ENCODE data around the gene ZBTB22.
"Not testable (repeated sequence)": the region's sequence is repeated elsewhere in the genome, so short reads cannot be mapped to it uniquely, and the experiment has no call there.

Gene ZBTB22

GRCh38 chr6:33279971-33280511 lies 37.5 kb downstream of the ZBTB22 start:
- DNase-seq (ENCODE audit: low read depth in 3 of 3, low spot score in 1 of 3), result no peak

GRCh38 chr6:33279257-33279695 lies 38.3 kb downstream of the ZBTB22 start:
- no peak for DNase-seq (ENCODE audit: low read depth in 3 of 3, low spot score in 1 of 3)

- no peak for DNase-seq (ENCODE audit: low read depth in 3 of 3, low spot score in 1 of 3)
Observed at GRCh38 chr6:33278810-33279209, 38.7 kb downstream of the ZBTB22 start.

GRCh38 chr6:33278392-33278741 lies 39.2 kb downstream of the ZBTB22 start:
- no peak for DNase-seq (ENCODE audit: low read depth in 3 of 3, low spot score in 1 of 3)

GRCh38 chr6:33277663-33278391 lies 39.7 kb downstream of the ZBTB22 start:
- DNase-seq (ENCODE audit: low read depth in 3 of 3, low spot score in 1 of 3), result no peak

GRCh38 chr6:33276864-33277662 lies 40.5 kb downstream of the ZBTB22 start, which contains the start of gene B3GALT4:
Gene B3GALT4, plus strand, starts transcription at chr6:33277123. Its CDS starts 297 bp downstream, at chr6:33277420.
- DNase-seq (ENCODE audit: low read depth in 3 of 3, low spot score in 1 of 3), result peak in 2 of 3 donors; percentile 21 to 64

- no peak for DNase-seq (ENCODE audit: low read depth in 3 of 3, low spot score in 1 of 3)
Observed at GRCh38 chr6:33276581-33276863, 41.0 kb downstream of the ZBTB22 start.

GRCh38 chr6:33275795-33276580 lies 41.6 kb downstream of the ZBTB22 start:
- DNase-seq (ENCODE audit: low read depth in 3 of 3, low spot score in 1 of 3), result not testable (repeated sequence)

- no peak for DNase-seq (ENCODE audit: low read depth in 3 of 3, low spot score in 1 of 3)
Observed at GRCh38 chr6:33273924-33274902, 43.3 kb downstream of the ZBTB22 start.

- DNase-seq (ENCODE audit: low read depth in 3 of 3, low spot score in 1 of 3), result no peak
Observed at GRCh38 chr6:33273129-33273923, 44.2 kb downstream of the ZBTB22 start.

- no peak for DNase-seq (ENCODE audit: low read depth in 3 of 3, low spot score in 1 of 3)
Observed at GRCh38 chr6:33272275-33273128, 45.0 kb downstream of the ZBTB22 start.

GRCh38 chr6:33271468-33272274 lies 45.9 kb downstream of the ZBTB22 start, which contains the start of the genes RPS18 and VPS52:
Gene RPS18, plus strand, starts transcription at chr6:33272075. Its CDS starts 45 bp downstream, at chr6:33272120.
Gene VPS52, minus strand, starts transcription at chr6:33271876. Its CDS starts 201 bp downstream, at chr6:33271675.
- peak; percentile 73 to 87 (median 85) for DNase-seq (ENCODE audit: low read depth in 3 of 3, low spot score in 1 of 3)

GRCh38 chr6:33271117-33271467 lies 46.5 kb downstream of the ZBTB22 start:
- DNase-seq (ENCODE audit: low read depth in 3 of 3, low spot score in 1 of 3), result no peak

Measured in stimulated activated CD4-positive, alpha-beta T cell treated with anti-CD3 and anti-CD28 coated beads, TNF-alpha, amount 100 ng/mL, for 1 hour (primary cell).